Left ventricle myocardium superior (tissue), 1 donor: Measurements from ENCODE around the gene PTCD1. TPM values are rescaled to one million over a fixed set of nuclear protein-coding genes. Genes with fewer than 3 reads are reported as not detected.
"Not testable (repeated sequence)": the region's sequence is repeated elsewhere in the genome, so short reads cannot be mapped to it uniquely, and the experiment has no call there.

Source experiments
- ATAC-seq: fragments of 200-7000 bp; cut with Tn5 transposase; one replicate; pipeline ENCODE4 v1.9.1; 2020; ENCODE audit warnings: mild to moderate bottlenecking, moderate library complexity
- DNase-seq: peaks from one replicate; pipeline ENCODE4 v3.0.0-alpha.2; 2020
- intact Hi-C: fragments of 100-400 bp; cut with micrococcal nuclease; formaldehyde crosslinking; loops from one replicate; pipeline ENCODE4 v1.11.0; 2022
- total RNA-seq: library from RNA; stranded (reverse); fragmentation: NEBNext Ultra II Directional; extraction: Animal tissue kit (Norgen Biotek cat#: 25700); gene quantifications from one replicate; pipeline ENCODE4 v1.2.1, GENCODE V29; 2021
- donor health status: DM: no; HTN: yes; CAD: no; lungs with severe emphysema.

PTCD1 gene
- total RNA-seq, 1 donor from 2014 or later = 3.1 TPM

DNA sequence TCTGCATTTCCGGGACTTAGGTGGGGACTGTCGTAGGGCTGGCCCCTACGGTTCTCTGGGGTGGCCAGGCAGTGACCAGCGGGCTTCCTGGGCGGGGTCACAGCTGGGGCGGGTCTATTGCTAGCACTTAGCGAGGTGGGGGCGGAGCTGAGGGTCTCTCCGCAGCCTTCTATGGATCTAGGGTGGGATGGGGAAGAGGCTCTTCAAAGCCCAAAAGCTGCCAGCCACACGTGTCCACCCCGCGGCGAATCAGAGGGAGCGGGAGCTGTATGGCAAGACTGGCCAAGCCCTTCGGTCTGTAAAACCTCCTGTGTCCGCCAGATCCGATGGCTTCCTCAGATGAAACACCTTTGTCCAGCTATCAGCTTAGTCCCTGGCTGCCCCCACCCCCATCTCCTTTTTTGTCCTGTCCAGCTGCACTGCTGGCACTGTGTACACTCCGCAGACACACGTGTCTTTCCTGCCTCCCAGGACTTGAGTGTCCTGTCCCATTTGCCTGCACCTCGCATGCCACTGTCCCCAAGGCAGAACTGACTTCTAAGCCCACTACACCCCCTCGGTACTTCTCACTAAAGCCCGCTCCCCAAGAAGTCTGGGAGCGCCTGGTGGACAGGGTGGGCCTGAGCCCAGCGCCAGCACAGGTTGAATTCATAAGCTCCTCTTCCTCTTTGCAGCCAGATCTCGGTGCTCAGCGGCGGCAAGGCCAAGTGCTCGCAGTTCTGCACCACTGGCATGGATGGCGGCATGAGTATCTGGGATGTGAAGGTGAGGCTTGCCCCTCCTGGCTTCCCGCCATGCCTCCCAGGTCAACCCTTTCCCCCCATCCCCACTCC, 45.0 kb downstream of the PTCD1 start:
- ATAC-seq (peak; percentile 71), DNase-seq (peak; percentile 75)
- intact Hi-C loops = no loop called here

DNA sequence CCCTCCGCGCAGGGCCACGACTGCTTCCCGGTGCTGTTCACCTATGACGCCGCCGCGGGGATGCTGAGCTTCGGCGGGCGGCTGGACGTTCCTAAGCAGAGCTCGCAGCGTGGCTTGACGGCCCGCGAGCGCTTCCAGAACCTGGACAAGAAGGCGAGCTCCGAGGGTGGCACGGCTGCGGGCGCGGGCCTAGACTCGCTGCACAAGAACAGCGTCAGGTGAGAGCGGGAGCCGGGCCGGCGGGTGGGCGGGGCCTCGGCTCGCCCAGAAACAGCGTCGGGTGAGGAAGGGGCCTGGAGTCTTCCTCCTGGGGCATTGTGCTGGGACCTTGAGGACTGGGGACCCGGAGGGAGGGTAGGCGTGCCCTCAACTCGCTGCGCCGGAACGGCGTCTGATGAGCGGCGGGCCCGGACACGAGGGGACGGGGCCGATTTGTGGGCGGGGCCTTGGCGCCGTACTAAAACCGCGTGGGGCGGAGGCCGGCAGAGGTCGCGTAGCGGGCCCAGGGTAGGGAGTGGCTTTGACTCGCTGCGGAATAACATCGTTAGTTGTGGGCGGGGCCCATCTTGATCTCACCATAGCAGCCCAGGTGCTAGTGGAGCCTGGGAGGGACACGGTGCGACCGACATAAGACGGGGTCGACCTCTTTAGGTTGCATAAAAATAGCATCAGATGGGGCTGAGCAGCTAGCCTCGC, 45.8 kb downstream of the PTCD1 start:
- intact Hi-C loops = no loop called here
- DNase-seq = peak; percentile 89
- ATAC-seq = peak; percentile 87

DNA sequence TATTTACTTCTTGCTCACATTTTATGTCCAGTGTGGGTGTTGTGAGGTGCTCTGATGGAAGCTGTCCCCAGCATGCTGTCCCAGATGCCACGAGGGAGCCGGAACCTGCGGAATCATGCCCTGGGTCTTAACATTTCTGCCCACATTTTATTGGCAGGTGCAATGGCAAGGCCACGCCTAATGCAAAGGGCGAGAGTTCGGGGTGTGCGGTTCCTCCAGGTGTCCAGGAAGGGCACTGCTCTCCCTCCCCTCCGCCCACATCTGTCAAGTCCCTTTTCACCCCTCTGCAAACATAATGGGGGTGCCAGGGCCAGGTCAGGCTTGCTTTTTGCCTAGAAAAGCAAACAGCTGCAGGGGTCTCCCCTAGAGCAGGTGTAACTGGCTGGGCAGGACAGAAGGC, 46.6 kb downstream of the PTCD1 start:
- DNase-seq = peak; percentile 18
- intact Hi-C loops = no loop called here
- no peak for ATAC-seq

DNA sequence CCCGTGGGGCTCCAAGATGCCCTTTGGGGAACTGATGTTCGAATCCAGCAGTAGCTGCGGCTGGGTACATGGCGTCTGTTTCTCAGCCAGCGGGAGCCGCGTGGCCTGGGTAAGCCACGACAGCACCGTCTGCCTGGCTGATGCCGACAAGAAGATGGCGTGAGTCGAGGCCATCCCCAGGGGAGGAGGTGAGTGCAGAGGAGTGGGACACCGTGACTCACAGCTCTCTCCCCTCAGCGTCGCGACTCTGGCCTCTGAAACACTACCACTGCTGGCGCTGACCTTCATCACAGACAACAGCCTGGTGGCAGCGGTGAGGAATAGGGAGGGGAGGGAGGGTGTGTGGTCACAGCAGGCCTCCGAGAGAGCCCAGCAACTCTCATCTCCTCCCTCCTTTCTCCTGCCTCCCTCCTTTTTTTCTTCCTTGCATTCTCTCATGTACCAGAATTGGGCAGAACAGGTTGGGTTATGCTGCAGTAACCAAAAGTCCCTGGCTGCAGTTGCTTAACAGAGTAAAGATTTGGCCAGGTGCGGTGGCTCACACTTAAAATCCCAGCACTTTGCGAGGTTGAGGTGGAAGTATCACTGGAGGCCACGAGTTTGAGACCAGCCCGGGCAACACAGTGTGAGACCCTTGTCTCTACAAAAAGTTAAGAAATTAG, 47.5 kb downstream of the PTCD1 start:
- intact Hi-C loops = no loop called here
- no peak for ATAC-seq
- DNase-seq = peak; percentile 22

DNA sequence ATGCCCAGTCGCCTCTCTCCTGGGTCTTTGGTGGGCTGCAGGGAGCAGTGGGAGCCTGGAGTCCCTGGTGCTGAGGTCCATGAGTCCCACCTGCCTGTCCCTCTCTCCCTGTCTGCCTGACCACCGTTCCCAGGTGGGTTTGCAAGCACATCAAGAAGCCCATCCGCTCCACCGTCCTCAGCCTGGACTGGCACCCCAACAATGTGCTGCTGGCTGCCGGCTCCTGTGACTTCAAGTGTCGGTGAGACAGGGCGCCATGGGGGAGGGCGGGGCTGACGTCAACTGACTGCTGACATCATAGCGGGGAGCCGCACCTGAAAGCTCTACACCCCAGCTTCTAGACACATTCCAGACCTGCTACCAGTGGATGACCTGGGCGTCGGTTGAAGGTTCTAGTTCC, 48.8 kb downstream of the PTCD1 start:
- intact Hi-C loops = no loop called here
- ATAC-seq (no peak), DNase-seq (peak; percentile 26)

DNA sequence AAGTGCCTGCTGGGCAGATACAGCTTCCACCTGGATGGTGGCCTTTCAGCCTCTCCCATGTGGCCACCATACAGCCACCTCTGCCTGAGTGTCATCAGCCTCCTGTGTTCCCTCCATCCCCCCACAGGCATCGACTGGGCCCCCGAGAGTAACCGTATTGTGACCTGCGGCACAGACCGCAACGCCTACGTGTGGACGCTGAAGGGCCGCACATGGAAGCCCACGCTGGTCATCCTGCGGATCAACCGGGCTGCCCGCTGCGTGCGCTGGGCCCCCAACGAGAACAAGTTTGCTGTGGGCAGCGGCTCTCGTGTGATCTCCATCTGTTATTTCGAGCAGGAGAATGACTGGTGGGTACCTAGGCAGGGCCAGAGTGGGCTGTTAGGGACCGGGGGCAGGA, 50.7 kb downstream of the PTCD1 start:
- intact Hi-C loops = no loop called here
- ATAC-seq (no peak), DNase-seq (peak; percentile 16)

DNA sequence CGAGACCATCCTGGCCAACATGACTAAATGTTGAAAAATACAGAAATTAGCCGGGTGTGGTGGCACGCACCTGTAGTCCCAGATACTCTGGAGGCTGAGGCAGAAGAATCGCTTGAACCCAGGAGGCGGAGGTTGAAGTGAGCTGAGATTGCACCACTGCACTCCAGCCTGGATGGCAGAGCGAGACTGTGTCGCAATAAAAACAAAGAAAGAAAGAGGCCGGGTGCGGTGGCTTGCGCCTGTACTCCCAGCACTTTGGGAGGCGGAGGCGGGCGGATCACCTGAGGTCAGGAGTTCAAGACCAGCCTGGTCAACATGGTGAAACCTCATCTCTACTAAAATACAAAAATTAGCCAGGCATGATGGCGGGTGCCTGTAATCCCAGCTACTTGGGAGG, 51.4 kb downstream of the PTCD1 start:
- ATAC-seq, DNase-seq, intact Hi-C loops: not testable (repeated sequence)

DNA sequence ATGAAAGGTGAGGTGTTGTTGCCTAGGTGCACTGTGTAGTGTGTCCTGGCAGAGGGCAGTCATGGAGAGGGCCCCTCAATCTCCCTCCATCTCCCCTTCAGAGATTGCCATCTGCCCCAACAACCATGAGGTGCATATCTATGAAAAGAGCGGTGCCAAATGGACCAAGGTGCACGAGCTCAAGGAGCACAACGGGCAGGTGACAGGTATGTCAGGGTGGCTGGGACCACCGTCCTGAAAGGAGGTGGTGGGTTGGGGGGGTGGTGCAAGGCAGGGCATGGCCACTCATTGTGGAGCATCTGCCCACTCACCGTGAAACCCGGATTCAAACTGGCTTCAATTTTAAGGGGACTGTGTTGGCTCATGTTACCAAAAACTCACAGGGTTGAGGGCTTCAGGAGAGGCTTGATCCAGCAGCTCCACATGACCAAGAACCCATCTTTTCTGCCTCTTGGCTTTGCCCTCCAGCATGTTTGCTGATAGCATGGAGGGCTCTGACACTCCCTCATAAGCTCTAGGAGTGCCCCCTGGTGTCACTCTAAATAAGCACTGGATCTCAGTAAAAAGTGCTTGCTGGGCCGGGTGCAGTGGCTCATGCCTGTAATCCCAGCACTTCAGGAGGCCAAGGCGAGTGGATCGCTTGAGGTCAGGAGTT, 51.9 kb downstream of the PTCD1 start:
- intact Hi-C loops = no loop called here
- no peak for DNase-seq
- no peak for ATAC-seq

DNA sequence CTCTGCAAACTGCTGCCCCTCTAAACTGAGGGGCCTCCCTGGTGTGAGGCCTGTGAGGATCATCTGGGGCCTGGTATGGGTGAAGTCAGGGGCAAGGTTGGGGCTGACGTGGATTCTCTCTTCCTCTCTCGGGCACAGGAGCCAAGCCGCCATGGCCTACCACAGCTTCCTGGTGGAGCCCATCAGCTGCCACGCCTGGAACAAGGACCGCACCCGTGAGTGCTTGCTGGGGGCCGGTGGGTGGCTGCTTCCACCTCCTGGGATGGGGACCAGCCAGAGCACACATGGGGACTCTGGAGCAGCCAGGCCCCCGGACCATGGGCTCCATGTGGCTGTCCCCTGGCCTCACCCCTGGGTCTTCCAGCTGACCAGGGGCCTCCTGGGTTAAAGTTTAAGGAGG, 53.0 kb downstream of the PTCD1 start:
- ATAC-seq (no peak), DNase-seq (peak; percentile 19)
- intact Hi-C loops = no loop called here

DNA sequence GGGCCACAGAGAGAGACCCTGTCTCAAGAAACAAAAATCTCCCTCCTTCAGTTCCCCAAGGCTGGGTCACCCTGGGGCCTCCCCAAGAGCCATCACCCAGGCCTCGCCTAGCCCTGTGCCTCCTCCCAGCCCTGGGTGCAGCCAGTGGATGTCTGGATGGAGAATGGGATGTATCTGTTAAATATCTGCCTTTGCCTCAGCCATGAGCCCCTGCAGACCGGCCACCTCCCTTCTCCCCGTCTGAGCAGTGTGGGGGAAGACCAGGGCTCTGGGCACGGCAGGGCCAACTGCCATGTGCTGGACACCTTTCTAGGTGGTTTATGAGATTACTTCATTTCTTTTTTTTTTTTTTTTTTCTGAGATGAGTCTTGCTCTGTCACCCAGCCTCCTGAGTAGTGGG, 54.1 kb downstream of the PTCD1 start:
- ATAC-seq (no peak), DNase-seq (peak; percentile 11)
- intact Hi-C loops = no loop called here

DNA sequence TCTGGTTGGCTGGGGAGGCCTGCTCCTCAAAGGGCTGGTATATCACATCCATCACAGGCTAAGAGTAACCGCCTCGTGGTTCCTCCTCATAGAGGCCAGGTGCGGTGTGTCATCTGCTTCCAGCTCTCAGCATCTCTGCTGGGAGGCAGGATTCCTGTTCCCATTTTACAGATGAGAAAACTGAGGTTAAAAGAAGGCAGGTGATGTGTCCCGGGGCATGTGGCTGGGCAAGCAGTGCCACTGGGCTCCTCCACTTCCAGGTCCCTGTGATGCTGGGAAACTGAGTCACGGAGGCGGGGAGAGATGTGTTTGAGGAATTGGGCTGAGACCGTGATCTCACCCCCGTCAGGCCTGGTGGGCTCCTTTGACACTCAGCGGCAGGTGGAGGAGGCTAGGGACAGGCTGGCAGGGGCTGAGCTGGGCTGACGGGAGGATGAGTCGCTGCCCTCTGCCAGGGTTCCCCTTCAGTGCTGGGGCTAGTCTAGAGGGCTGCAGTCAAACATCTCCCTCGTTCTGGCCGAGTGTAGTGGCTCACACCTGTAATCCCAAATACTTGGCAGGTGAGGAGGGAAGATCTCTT, 54.7 kb downstream of the PTCD1 start:
- intact Hi-C loops = no loop called here
- peak; percentile 19 for DNase-seq
- no peak for ATAC-seq

DNA sequence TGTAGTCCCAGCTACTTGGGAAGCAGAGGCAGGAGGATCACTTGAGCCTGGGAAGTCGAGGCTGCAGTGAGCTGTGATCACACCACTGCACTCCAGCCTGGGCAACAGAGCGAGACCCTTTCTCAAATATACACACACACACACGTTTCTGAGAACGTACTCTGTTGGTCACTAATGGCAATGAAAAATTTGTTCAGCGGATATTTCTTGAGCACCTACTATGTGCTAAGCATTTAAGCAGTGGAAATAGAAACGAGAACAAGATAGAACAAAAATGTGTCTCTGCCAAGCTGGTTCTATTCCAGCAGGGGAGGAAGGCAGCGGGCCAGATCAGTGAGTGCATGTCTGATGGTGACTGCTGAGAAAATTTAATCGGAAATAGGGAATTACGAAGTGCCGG, 55.4 kb downstream of the PTCD1 start:
- DNase-seq = peak; percentile 7
- ATAC-seq = no peak
- intact Hi-C loops = no loop called here

DNA sequence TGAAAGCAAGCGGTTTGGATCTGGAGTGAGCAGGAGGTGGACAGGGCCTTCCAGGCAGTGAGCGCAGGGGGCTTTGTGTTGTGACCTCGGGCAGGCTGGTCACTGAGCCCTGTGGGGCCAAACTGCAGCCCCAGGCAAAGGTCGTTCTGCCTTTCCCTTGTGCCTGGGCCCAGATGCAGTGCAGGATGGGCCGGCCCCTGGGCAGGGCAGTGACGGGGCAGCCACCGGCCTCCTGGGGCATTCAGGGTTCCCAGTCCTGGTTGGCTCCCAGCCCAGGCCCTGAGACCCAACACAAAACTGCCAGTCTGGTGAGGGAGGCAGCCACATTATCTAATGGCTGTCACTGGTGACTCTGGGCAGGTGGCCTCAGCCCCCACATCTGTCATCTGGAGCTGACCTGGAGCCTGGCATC, 56.9 kb downstream of the PTCD1 start:
- intact Hi-C loops = no loop called here
- ATAC-seq (no peak), DNase-seq (peak; percentile 56)

DNA sequence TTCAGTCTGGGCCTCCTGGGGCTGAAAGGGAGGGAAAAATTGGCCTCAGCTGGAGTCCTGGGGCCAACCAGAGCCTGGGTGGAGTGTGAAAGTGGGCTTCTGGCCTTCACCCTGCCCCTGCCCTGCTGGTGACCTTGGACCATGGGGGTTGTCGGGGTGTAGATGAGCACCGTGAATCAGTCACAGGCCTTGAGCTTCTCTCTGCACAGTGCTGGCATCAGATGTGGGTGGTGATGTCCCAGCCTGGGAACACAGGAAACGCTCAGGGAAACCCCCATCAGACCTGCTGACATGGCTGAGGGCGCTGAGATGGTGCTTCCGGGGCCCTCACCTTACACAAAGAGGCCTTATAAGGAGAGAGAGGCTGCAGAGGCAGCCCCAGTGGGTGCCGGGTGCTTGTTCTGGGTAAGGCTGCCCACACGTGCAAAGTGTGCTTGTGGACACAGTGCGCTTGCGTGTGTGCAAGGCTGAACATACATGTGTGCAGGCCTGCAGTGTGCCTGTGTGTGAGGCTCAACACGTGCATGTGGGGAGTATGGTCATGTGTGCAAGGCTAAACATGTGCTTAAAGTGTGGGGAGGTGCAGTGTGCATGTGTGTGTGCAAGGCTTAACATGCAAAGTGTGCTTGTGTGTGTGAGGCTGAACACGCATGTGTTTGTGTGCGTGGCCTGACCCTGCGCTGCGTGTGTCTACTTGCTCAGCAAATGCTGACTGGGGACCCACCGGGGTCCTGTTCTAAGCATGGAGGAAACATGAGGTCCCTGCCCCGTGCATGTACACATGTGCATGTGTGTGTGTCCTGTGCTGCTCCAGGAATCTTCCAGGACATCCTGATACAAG, 57.6 kb downstream of the PTCD1 start:
- intact Hi-C loops = no loop called here
- DNase-seq = no peak
- ATAC-seq = peak; percentile 7

DNA sequence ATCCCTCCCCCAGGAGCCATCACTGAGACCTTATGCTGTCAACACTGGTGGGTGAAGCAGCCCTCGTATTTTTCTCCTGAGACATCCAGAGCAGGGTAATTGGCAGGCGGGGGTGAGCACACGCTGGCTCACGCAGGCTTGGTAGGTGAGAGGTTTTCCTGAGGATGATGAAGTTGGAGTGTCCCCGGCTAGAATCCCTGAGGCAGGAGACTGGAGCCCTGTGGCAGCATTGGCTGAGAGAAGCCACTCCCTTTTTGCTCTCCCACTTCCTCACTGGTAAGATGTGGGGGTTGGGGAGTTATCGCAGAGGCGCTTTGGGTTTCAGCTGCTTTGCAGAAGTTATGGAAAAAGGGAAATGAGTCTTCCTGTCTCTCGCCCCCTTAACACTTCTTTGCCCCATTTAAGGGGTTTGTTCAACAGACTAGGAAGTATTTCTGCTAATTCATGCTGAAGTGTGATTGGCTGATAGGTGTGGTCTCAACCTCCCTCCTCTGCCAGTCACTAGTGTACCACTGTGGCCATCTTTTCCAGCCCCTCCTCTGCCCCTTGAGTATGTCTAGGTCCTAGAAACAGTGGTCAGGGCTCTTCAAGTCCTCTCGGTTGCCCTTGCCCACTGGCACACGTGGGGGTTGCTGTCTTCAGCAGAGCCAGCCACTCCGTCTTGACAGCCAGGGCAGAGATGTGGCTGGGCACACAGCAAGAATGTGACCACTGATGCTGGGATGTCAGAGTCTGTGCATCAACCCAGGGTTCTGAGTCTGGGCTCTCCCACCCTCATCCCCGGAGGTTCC, 58.4 kb downstream of the PTCD1 start:
- no peak for DNase-seq
- ATAC-seq = peak; percentile 49
- intact Hi-C loops = no loop called here

DNA sequence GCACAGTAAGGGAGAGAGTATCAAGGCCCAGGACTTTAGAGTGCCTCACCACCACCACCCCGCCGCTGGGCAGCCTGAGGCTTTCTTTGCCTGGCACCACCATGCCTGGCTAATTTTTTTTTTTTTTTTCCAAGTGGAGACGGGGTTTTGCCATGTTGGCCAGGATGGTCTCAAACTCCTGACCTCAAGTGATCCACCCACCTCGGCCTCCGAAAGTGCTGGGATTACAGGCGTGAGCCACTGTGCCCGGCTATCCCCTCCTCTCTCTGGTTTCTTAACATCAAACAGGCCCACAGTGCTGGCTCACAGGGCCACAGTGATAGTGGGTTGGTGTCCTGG, 58.9 kb downstream of the PTCD1 start:
- intact Hi-C loops, ATAC-seq: not testable (repeated sequence)

DNA sequence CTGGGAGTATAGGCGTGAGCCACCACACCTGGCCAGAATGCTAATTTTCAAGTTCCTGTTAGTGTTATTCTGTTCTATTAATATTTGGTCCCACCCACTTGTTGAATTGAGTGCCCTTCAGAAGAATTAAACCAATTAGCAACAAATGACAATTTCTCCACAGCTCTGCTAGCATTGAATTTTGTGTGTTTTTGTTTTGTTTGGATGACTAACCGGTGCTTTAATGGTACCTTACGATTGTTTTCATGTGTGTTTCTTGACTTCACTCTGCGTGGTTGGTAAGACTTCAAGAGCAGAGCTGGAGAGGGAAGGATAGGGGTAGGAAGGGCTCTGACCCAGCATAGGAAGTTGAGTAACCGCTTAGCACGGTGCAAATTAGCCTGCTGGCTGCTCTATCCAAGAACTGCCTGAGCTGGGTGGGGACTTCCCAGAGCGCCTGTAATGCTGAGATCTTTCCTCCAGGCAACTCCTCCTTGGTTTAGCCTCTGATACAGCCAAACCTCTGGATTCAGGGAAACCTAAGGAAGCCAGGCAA, 59.5 kb downstream of the PTCD1 start:
- peak; percentile 69 for DNase-seq
- intact Hi-C loops = no loop called here
- peak; percentile 66 for ATAC-seq

More for the DNA sequence above, 58.9 kb downstream of the PTCD1 start:
- not testable (repeated sequence) for DNase-seq
